Neural progenitor cell (in vitro differentiated cells): ENCODE results near the gene PDIA5. TPM values are rescaled to one million over a fixed set of nuclear protein-coding genes. Genes with fewer than 3 reads are reported as not detected.

Source experiments
- DNase-seq: peaks from one replicate; pipeline ENCODE4 v3.0.0-alpha.2; 2016; ENCODE audit warnings: low spot score
- H2AFZ ChIP-seq: fragments of 200-600 bp; sonication (generic); replicated peaks from 2 replicates; pipeline ENCODE4 v1.6.1; 2016; ENCODE audit warnings: antibody characterized with exemption
- H3F3A ChIP-seq: fragments of 200-600 bp; sonication (generic); 2 replicates; pipeline ENCODE4 v1.6.1; 2016; ENCODE audit warnings: antibody characterized with exemption, low read depth
- H3K27ac ChIP-seq: fragments of 200-600 bp; sonication (generic); 2 replicates; pipeline ENCODE4 v1.5.1; 2016; ENCODE audit warnings: mild to moderate bottlenecking
- H3K27me3 ChIP-seq: fragments of 200-600 bp; sonication (generic); 2 replicates; pipeline ENCODE4 v1.6.1; 2016; ENCODE audit warnings: mild to moderate bottlenecking, moderate library complexity
- H3K36me3 ChIP-seq: fragments of 200-600 bp; sonication (generic); 2 replicates; pipeline ENCODE4 v1.5.1; 2016
- H3K4me1 ChIP-seq: fragments of 200-600 bp; sonication (generic); 2 replicates; pipeline ENCODE4 v1.6.1; 2016; ENCODE audit warnings: mixed run types
- H3K4me2 ChIP-seq: fragments of 200-600 bp; sonication (generic); 2 replicates; pipeline ENCODE4 v1.6.1; 2016
- H3K4me3 ChIP-seq: fragments of 200-600 bp; sonication (generic); 2 replicates; pipeline ENCODE4 v1.5.1; 2016
- H3K79me2 ChIP-seq: fragments of 200-600 bp; sonication (generic); 2 replicates; pipeline ENCODE4 v1.6.1; 2016; ENCODE audit warnings: low read depth
- H3K9ac ChIP-seq: fragments of 200-600 bp; sonication (generic); 2 replicates; pipeline ENCODE4 v1.6.1; 2016
- H3K9me3 ChIP-seq: fragments of 200-600 bp; sonication (generic); 2 replicates; pipeline ENCODE4 v1.5.1; 2016; ENCODE audit warnings: low read depth
- H4K20me1 ChIP-seq: fragments of 200-600 bp; sonication (generic); 2 replicates; pipeline ENCODE4 v1.6.1; 2016; ENCODE audit warnings: low read depth
- H3K27ac Mint-ChIP-seq: 3 replicates; pipeline ENCODE4 v1.8.0; 2021; ENCODE audit warnings: mixed read lengths
- H3K27me3 Mint-ChIP-seq: 2 replicates; pipeline ENCODE4 v1.8.0; 2022; ENCODE audit warnings: low read depth, mild to moderate bottlenecking, inconsistent platforms, moderate library complexity, mixed read lengths; ENCODE audit not compliant: insufficient read depth
- H3K36me3 Mint-ChIP-seq: 3 replicates; pipeline ENCODE4 v1.8.0; 2021; ENCODE audit warnings: mixed read lengths
- H3K4me1 Mint-ChIP-seq: 3 replicates; pipeline ENCODE4 v1.8.0; 2021; ENCODE audit warnings: mixed read lengths
- H3K4me3 Mint-ChIP-seq: 3 replicates; pipeline ENCODE4 v1.8.0; 2021; ENCODE audit warnings: mild to moderate bottlenecking, moderate library complexity, mixed read lengths
- H3K9me3 Mint-ChIP-seq: 3 replicates; pipeline ENCODE4 v1.8.0; 2020; ENCODE audit warnings: mixed read lengths
- CTCF ChIP-seq: fragments of 200-600 bp; sonication (generic); IDR thresholded peaks from 2 replicates; pipeline ENCODE4 v1.5.1; 2017; ENCODE audit warnings: antibody characterized with exemption, mild to moderate bottlenecking
- EZH2 ChIP-seq: fragments of 200-600 bp; sonication (generic); IDR thresholded peaks from 2 replicates; pipeline ENCODE4 v1.6.1; 2017; ENCODE audit warnings: antibody characterized with exemption, mild to moderate bottlenecking, moderate library complexity
- EZH2phosphoT487 ChIP-seq: fragments of 200-600 bp; sonication (generic); IDR thresholded peaks from 2 replicates; pipeline ENCODE4 v1.6.1; 2017; ENCODE audit warnings: antibody characterized with exemption
- total RNA-seq: library from RNA; depleted of rRNA; stranded (reverse); fragments of >200 nt; gene quantifications from 2 replicates; pipeline ENCODE4 v1.2.3, GENCODE V29; 2015; ENCODE audit warnings: low replicate concordance

PDIA5 gene
- total RNA-seq, 1 donor from 2014 or later = 15.8 TPM

- H3K36me3 Mint-ChIP-seq = no peaks in the 10 kb centered on the region
These were observed 15.0 kb downstream of the PDIA5 start for GRCh38 chr3:123081718-123082369.

GRCh38 chr3:123082370-123083065 lies 15.7 kb downstream of the PDIA5 start:
- peaks cover 60% of the 10 kb centered on the region for H3K4me1 Mint-ChIP-seq
- no peak for DNase-seq

More at GRCh38 chr3:123081718-123082369, 15.0 kb downstream of the PDIA5 start:
- Mint-ChIP-seq H3K9me3 (no peaks in the 10 kb centered on the region), H3K4me3 (no peak overlapping the region), H3K4me1 (peaks cover 56% of the 10 kb centered on the region), H3K27ac (peak overlapping the region; percentile 83), H3K27me3 (peaks cover 9% of the 10 kb centered on the region)
- H3K27ac ChIP-seq = no peak overlapping the region
- TF ChIP-seq CTCF (no peak), EZH2 (no peak), EZH2phosphoT487 (no peak)
- H3K9me3 ChIP-seq = no peaks in the 10 kb centered on the region
- peaks cover 55% of the 10 kb centered on the region for H3K4me1 ChIP-seq
- peaks cover 5% of the 10 kb centered on the region for H3K79me2 ChIP-seq
- no peak overlapping the region for H3K4me2 ChIP-seq
- no peak overlapping the region for H3K9ac ChIP-seq
- H2AFZ ChIP-seq = no peak overlapping the region
- H3K36me3 ChIP-seq = no peaks in the 10 kb centered on the region
- no peaks in the 10 kb centered on the region for H3K27me3 ChIP-seq
- H3K4me3 ChIP-seq = no peak overlapping the region
- no peak for DNase-seq
- H4K20me1 ChIP-seq = no peaks in the 10 kb centered on the region
- H3F3A ChIP-seq = peaks cover 17% of the 10 kb centered on the region

GRCh38 chr3:123083383-123084124 lies 16.7 kb downstream of the PDIA5 start:
- no peak overlapping the region for H3K9ac ChIP-seq
- peaks cover 67% of the 10 kb centered on the region for H3K4me1 ChIP-seq
- no peaks in the 10 kb centered on the region for H4K20me1 ChIP-seq
- Mint-ChIP-seq H3K9me3 (peaks cover 2% of the 10 kb centered on the region), H3K36me3 (no peaks in the 10 kb centered on the region), H3K27me3 (peaks cover 9% of the 10 kb centered on the region), H3K27ac (peak overlapping the region; percentile 75), H3K4me3 (peak overlapping the region; percentile 1), H3K4me1 (peaks cover 68% of the 10 kb centered on the region)
- peaks cover 20% of the 10 kb centered on the region for H3F3A ChIP-seq
- peak overlapping the region; percentile 33 for H3K4me2 ChIP-seq
- no peaks in the 10 kb centered on the region for H3K36me3 ChIP-seq
- H3K27ac ChIP-seq = no peak overlapping the region
- no peak overlapping the region for H3K4me3 ChIP-seq
- H3K27me3 ChIP-seq = no peaks in the 10 kb centered on the region
- H3K9me3 ChIP-seq = no peaks in the 10 kb centered on the region
- peak; percentile 44 for DNase-seq
- TF ChIP-seq EZH2 = no peak
- no peak for TF ChIP-seq EZH2phosphoT487
- TF ChIP-seq CTCF = no peak
- no peak overlapping the region for H2AFZ ChIP-seq
- H3K79me2 ChIP-seq = peaks cover 9% of the 10 kb centered on the region

More at GRCh38 chr3:123082370-123083065, 15.7 kb downstream of the PDIA5 start:
- Histone ChIP-seq H4K20me1 (no peaks in the 10 kb centered on the region), H3K4me1 (peaks cover 57% of the 10 kb centered on the region), H3K36me3 (no peaks in the 10 kb centered on the region), H2AFZ (no peak overlapping the region), H3F3A (peaks cover 17% of the 10 kb centered on the region), H3K27ac (no peak overlapping the region), H3K27me3 (no peaks in the 10 kb centered on the region), H3K4me3 (no peak overlapping the region), H3K9ac (no peak overlapping the region), H3K9me3 (no peaks in the 10 kb centered on the region), H3K79me2 (peaks cover 9% of the 10 kb centered on the region), H3K4me2 (no peak overlapping the region)
- Mint-ChIP-seq H3K36me3 (no peaks in the 10 kb centered on the region), H3K4me3 (no peak overlapping the region), H3K27me3 (peaks cover 9% of the 10 kb centered on the region), H3K27ac (peak overlapping the region; percentile 83), H3K9me3 (peaks cover under 1% of the 10 kb centered on the region)
- TF ChIP-seq CTCF (no peak), EZH2phosphoT487 (no peak), EZH2 (no peak)
